Mucosa of stomach (tissue), 1 donor: ENCODE results near the gene ORC5.
"Not testable (repeated sequence)": the region's sequence is repeated elsewhere in the genome, so short reads cannot be mapped to it uniquely, and the experiment has no call there.

Experiments used
- H3K27me3 ChIP-seq: one replicate; pipeline ENCODE4 v1.7.0; 2013; ENCODE audit warnings: mild to moderate bottlenecking, low read length; ENCODE audit not compliant: control insufficient read depth, insufficient read depth
- H3K36me3 ChIP-seq: one replicate; pipeline ENCODE4 v1.7.0; 2013; ENCODE audit warnings: low read length; ENCODE audit not compliant: control insufficient read depth, insufficient read depth
- H3K4me1 ChIP-seq: one replicate; pipeline ENCODE4 v1.7.0; 2013; ENCODE audit warnings: mild to moderate bottlenecking, low read length; ENCODE audit not compliant: control insufficient read depth, insufficient read depth
- H3K4me3 ChIP-seq: one replicate; pipeline ENCODE4 v1.7.0; 2013; ENCODE audit warnings: low read length
- H3K9ac ChIP-seq: one replicate; pipeline ENCODE4 v1.7.0; 2013; ENCODE audit warnings: mild to moderate bottlenecking, low read length, moderate library complexity
- H3K9me3 ChIP-seq: one replicate; pipeline ENCODE4 v1.7.0; 2013; ENCODE audit warnings: mild to moderate bottlenecking, low read length, moderate library complexity; ENCODE audit not compliant: control insufficient read depth
- donor health status: Pancreatic carcinoma.

The ORC5 gene

DNA sequence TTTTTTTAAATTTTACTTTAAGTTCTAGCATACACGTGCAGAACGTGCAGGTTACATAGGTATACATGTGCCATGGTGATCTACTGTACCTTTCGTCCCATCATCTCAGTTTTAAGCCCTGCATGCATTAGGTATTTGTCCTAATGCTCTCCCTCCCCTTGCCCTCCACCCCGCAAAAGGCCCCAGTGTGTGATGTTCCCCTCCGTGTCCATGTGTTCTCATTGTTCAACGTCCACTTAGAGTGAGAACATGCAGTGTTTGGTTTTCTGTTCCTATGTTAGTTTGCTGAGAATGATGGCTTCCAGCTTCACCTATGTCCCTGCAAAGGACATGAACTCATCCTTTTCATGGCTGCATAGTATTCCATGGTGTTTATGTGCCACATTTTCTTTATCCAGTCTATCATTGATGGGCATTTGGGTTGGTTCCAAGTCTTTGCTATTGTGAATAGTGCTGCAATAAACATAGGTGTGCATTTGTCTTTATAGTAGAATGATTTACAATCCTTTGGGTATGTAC is 30.2 kb downstream of the ORC5 start:
- H3K36me3 ChIP-seq, H3K9ac ChIP-seq, H3K27me3 ChIP-seq, H3K9me3 ChIP-seq, H3K4me3 ChIP-seq, H3K4me1 ChIP-seq: not testable (repeated sequence)

DNA sequence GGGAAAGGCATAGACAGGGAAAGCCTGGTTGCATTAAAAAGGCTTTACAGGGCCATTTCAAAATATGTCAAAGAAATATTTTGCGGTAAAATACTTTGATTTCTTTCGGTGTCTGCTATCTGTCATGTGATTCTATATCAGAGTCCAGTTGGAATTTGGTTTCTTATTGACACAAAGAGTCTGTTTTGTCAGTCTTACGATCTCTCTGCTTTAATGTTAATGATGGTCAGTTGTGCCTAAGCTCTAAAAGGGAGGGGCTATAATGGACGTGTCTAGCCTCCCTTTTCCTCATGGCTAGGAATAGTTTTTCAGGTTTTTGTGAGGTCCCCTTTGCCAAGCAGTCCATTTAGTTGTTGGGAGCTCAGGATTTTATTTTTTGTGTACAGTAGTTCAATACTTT is 31.5 kb downstream of the ORC5 start:
- no peaks in the 10 kb centered on the region for H3K9me3 ChIP-seq
- no peak overlapping the region for H3K4me3 ChIP-seq
- H3K4me1 ChIP-seq = peaks cover 10% of the 10 kb centered on the region
- H3K36me3 ChIP-seq = no peaks in the 10 kb centered on the region
- no peak overlapping the region for H3K9ac ChIP-seq
- no peaks in the 10 kb centered on the region for H3K27me3 ChIP-seq

DNA sequence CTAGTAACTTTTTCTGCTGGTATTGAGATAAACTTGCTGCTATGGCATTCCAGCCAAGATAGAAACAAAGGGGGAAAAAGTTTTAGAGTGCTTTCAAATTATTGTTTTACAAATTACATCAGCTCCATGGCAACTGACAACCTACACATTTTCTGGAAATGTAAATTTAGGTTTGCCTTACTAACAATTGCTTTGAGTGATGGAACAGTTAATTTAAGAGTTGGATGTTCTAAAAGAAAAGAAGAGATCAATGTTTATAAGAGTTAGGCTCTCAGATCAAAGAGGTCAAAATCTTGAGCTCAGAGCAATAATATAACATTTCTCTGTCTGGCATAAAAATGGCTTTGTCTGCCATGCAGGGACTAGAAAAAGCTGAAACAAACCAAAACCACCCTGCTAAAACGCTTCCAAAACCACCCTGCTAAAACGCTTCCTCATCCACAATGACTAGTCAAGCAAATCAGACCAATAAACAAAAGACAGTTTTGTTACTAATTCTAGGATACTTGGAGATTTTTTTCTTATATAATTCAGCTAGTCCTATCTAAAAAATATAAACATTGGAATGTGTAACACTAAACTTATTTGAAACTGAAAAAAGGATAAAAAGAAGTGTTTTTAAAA is 32.3 kb downstream of the ORC5 start:
- no peak overlapping the region for H3K4me3 ChIP-seq
- no peaks in the 10 kb centered on the region for H3K9me3 ChIP-seq
- H3K9ac ChIP-seq = no peak overlapping the region
- no peaks in the 10 kb centered on the region for H3K27me3 ChIP-seq
- peaks cover 10% of the 10 kb centered on the region for H3K4me1 ChIP-seq
- no peaks in the 10 kb centered on the region for H3K36me3 ChIP-seq

DNA sequence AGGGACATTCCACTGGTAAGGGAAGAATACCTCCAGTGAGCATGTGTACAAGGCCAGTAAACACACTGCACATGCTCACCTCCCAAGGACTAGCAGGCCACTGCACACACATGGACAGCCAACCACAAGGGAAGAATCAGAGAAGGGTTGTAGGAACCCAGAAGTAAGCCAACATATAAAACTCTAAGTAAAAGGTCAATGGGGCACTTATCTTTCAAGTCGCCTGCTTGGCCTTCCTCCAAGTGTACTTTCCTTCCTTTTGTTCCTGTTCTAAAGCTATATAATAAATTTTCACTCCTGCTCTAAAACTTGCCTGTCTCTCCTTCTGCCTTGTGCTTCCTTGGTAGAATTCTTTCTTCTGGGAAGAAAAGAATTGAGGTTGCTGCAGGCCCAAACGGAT is 33.0 kb downstream of the ORC5 start:
- peaks cover 10% of the 10 kb centered on the region for H3K4me1 ChIP-seq
- no peaks in the 10 kb centered on the region for H3K36me3 ChIP-seq
- no peaks in the 10 kb centered on the region for H3K27me3 ChIP-seq
- H3K9me3 ChIP-seq = no peaks in the 10 kb centered on the region
- no peak overlapping the region for H3K4me3 ChIP-seq
- no peak overlapping the region for H3K9ac ChIP-seq

DNA sequence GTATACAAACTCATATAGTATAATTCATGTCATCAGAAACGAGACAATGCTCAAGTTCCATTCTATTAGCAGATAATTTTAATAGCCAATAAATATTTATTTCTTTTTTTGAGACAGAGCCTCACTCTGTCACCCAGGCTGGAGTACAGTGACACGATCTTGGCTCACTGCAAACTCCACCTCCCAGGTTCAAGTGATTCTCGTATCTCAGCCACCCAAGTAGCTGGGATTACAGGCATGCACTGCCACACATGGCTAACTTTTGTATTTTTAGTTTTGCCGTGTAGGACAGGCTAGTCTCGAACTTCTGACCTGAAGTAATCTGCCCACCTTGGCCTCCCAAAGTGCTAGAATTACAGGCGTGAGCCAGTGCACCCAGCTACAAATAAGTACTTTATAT is 45.7 kb downstream of the ORC5 start:
- H3K4me1 ChIP-seq = no peaks in the 10 kb centered on the region
- no peaks in the 10 kb centered on the region for H3K27me3 ChIP-seq
- H3K4me3 ChIP-seq = no peak overlapping the region
- H3K36me3 ChIP-seq = no peaks in the 10 kb centered on the region
- H3K9ac ChIP-seq = no peak overlapping the region
- H3K9me3 ChIP-seq = no peaks in the 10 kb centered on the region

DNA sequence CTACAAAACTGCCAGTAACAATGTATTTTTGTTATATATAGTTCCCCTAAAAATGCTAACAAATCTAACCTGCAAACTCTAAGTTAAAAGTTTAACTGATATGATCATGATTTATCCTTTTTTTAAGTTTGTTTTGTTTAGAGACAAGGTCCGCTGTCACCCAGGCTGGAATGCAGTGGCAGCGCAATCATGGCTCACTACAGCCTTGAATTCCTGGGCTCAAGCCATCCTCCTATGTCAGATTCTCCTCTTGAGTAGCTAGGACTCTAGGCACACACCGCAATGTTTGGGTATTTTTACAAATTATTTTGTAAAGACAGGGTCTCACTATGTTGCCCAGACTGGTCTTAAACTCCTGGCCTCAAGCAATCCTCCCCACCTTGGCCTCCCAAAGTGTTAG is 46.6 kb downstream of the ORC5 start:
- H3K27me3 ChIP-seq = no peaks in the 10 kb centered on the region
- no peaks in the 10 kb centered on the region for H3K9me3 ChIP-seq
- H3K9ac ChIP-seq = no peak overlapping the region
- no peaks in the 10 kb centered on the region for H3K4me1 ChIP-seq
- no peak overlapping the region for H3K4me3 ChIP-seq
- no peaks in the 10 kb centered on the region for H3K36me3 ChIP-seq

DNA sequence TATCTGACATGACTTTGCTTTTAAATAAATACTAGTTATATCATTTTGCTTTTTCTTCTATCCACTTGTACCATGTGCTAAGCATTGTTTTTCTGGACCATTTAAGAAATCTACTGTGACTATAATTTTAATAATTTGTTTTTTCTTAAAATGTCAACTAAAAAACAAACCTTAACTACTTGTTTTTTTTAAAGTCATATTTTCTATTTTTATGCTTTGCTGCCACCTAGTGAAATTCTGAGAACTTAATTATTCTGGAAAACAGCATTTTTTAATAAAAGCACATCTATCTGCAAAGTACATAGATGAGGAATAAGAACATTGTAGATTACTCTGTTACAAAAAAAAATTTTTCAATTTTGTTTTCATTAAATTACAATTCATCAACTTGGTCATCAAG is 47.4 kb downstream of the ORC5 start:
- H3K4me1 ChIP-seq = no peaks in the 10 kb centered on the region
- no peak overlapping the region for H3K9ac ChIP-seq
- no peak overlapping the region for H3K4me3 ChIP-seq

DNA sequence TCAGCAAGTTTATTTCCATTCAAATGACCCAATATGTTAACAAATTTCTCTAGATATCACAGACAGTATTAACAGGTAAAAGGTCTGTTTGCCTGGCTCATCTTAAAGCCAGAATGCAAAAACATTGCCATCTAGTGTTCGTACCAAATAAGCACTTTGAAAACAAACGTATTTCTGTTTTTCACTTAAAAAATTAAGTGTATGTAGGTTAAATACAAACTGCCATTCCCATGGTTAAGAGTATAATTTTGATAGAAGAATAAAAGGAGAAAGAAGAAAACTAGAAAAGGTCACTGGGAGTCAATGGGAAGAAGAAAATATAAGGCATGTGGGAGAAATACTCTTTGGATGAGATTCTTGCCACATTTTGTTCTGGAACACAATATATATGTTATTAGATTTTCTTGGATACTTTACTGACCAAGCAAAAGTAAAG is 51.0 kb downstream of the ORC5 start:
- H3K27me3 ChIP-seq = no peaks in the 10 kb centered on the region
- H3K9ac ChIP-seq = no peak overlapping the region
- H3K4me3 ChIP-seq = no peak overlapping the region
- no peaks in the 10 kb centered on the region for H3K9me3 ChIP-seq
- H3K36me3 ChIP-seq = no peaks in the 10 kb centered on the region
- no peaks in the 10 kb centered on the region for H3K4me1 ChIP-seq

More for the DNA sequence above, 47.4 kb downstream of the ORC5 start:
- no peaks in the 10 kb centered on the region for H3K27me3 ChIP-seq
- H3K36me3 ChIP-seq = no peaks in the 10 kb centered on the region
- no peaks in the 10 kb centered on the region for H3K9me3 ChIP-seq

DNA sequence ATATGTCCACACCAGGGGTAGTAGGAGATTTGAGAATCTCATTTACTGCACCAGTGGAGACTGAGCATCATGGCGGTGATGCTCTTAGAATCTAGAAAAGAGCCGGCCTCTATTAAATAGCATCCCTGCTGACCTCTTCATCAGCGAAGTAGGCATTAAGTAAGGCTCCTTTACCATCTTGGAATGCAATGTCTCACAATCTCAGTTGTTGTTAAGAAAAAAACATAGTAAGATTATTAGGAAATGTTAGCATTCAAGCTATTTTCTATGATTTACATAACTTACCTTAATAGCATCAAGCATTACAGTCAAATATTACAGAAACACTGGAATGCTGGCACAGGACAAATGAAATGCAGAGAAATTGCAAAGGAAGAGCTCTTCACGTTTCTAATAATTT is 54.5 kb downstream of the ORC5 start:
- no peak overlapping the region for H3K4me3 ChIP-seq
- no peaks in the 10 kb centered on the region for H3K4me1 ChIP-seq
- H3K9ac ChIP-seq = no peak overlapping the region

DNA sequence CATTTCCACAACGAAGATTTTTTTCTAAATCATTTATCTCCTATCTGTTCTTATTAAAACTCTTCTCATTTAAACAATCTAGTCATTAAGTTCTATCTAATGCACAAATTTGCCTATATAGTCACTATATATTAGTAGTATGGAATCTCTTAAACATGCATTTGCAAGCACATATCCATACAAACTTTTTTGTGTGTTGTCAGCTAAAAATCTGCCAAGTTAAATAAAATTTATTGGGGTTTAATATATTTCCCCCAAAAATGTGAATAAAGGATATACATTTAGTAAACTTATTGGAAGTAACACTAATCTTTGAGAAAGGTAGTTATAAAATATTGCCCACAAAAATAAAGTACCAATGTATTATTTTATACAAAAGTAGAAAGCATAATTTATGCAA is 55.3 kb downstream of the ORC5 start:
- H3K4me1 ChIP-seq = no peaks in the 10 kb centered on the region
- no peaks in the 10 kb centered on the region for H3K9me3 ChIP-seq
- H3K36me3 ChIP-seq = no peaks in the 10 kb centered on the region
- H3K9ac ChIP-seq = no peak overlapping the region
- H3K4me3 ChIP-seq = no peak overlapping the region
- no peaks in the 10 kb centered on the region for H3K27me3 ChIP-seq

More for the DNA sequence above, 54.5 kb downstream of the ORC5 start:
- H3K9me3 ChIP-seq = no peaks in the 10 kb centered on the region
- no peaks in the 10 kb centered on the region for H3K27me3 ChIP-seq
- no peaks in the 10 kb centered on the region for H3K36me3 ChIP-seq

DNA sequence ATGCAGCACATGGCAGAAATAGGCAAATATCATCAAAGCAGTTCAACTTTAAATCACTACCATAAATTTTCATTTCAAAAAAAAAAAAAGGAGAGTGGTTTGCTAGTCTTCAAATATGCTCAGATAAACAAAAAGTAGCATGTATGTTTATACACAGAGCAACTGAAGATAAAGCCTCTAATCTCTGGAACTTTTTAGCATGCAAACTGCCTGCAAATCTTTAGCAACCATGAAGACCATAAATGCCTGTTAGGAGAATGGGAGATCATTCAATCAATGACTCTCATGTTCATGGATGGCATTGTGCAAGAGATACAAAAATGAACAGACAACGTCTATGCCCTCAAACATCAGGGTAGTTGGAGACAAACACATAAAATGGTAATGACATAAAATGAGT is 57.3 kb downstream of the ORC5 start:
- Histone ChIP-seq H3K4me3 (no peak overlapping the region), H3K36me3 (no peaks in the 10 kb centered on the region), H3K9me3 (no peaks in the 10 kb centered on the region), H3K9ac (no peak overlapping the region), H3K27me3 (no peaks in the 10 kb centered on the region), H3K4me1 (no peaks in the 10 kb centered on the region)

DNA sequence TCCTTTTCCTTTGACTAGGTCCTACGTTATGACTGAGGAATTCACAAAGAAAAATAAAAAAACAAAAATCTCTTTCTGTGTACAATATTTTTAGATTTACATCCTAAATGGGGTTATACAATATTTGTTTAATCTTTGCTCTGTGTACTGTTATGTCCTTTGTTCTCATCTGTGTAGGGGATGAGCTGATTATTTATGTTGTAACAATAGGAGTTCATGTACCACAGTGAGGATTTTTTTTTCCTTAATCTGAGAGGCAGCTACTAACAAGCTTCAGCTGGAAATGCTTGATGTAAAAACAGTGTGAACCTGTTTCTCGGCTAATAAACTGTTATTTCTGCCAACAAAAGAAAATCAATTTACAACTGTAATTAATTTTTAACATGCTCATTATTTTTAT is 58.0 kb downstream of the ORC5 start:
- Histone ChIP-seq H3K36me3 (no peaks in the 10 kb centered on the region), H3K4me3 (no peak overlapping the region), H3K27me3 (no peaks in the 10 kb centered on the region), H3K9me3 (no peaks in the 10 kb centered on the region), H3K9ac (no peak overlapping the region), H3K4me1 (no peaks in the 10 kb centered on the region)

DNA sequence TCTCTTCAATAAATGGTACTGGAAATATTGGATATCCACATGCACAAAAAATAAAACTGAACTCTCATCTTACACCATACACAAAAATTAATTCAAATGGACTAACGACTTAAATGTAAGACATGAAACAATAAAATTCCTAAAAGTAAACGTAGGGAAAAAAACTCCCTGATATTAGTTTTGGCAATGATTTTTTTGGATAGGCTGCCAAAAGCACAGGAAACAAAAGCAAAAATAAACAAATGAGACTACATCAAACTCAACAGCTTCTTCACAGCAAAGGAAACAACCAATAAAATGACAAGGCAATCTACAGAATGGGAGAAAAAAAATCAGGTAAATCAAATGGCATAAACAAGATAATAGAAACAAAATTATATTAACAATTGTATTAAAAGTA is 65.7 kb downstream of the ORC5 start:
- Histone ChIP-seq H3K27me3 (no peaks in the 10 kb centered on the region), H3K9me3 (no peaks in the 10 kb centered on the region), H3K4me1 (no peaks in the 10 kb centered on the region), H3K4me3 (no peak overlapping the region), H3K9ac (no peak overlapping the region), H3K36me3 (no peaks in the 10 kb centered on the region)
